HG02642 (cell line): ENCODE data around the gene TTLL11.

Source experiments
- ATAC-seq: cut with Tn5 transposase; IDR thresholded peaks from one replicate; pipeline ENCODE4 v1.9.1; 2021; ENCODE audit warnings: mild to moderate bottlenecking; ENCODE audit not compliant: unreplicated experiment, poor library complexity

Gene TTLL11

DNA sequence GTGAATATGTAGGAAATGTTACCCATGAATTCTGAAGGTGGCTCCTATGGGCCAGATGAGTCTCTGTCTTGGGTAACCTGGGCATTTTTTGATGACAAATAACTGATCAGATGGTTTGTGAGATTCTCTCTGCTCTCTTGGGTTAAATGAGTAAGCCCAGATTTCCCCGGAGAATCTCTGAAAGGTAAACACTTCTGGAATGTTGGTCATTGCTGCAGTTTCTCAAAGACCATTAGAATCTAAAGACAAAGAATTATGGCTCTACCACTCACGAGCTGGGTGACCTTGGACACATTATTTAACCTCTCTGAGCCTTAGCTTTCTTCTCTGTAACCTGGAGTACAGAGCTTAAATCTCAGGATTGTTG, 250.5 kb downstream of the TTLL11 start:
- no peak for ATAC-seq

GRCh38 chr9:121841771-121842611, 251.1 kb downstream of the TTLL11 start:
- no peak for ATAC-seq

GRCh38 chr9:121840838-121841760, 252.0 kb downstream of the TTLL11 start:
- ATAC-seq = no peak

DNA sequence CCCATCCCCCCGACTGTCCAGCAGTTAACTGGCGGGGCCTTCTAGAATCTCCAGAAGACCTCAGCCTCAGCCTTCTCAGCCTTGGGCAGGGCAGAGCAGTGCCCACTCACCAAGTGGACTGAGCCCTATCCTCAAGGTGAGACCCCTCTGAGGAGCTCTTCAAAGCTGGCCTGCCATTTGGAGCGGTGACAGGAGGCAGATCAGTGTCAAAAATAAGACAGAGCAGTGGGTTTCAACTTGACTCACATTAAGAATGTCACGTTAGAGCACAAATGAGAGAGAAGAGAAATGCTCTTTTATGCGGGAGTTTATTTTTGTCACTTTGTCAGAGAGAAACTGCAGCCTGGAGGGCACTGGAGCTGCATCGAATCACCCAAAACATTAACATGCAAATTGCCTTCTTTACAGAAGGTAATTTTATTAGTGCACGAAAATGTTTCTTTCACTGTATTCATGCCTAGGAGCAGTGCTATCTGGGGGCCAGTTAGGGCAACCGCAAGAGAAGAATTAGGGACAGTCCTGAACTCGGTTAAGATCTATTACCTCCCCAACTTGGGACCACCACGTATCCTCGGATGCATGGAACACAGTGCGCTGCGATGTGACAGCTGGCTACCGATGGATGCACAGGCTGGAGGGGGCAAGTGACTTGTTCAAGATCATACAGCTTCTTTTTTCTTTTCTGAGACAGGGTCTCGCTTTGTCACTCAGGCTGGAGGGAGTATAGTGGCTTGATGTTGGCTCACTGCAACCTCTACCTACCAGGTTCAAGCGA, 253.2 kb downstream of the TTLL11 start:
- ATAC-seq = no peak

DNA sequence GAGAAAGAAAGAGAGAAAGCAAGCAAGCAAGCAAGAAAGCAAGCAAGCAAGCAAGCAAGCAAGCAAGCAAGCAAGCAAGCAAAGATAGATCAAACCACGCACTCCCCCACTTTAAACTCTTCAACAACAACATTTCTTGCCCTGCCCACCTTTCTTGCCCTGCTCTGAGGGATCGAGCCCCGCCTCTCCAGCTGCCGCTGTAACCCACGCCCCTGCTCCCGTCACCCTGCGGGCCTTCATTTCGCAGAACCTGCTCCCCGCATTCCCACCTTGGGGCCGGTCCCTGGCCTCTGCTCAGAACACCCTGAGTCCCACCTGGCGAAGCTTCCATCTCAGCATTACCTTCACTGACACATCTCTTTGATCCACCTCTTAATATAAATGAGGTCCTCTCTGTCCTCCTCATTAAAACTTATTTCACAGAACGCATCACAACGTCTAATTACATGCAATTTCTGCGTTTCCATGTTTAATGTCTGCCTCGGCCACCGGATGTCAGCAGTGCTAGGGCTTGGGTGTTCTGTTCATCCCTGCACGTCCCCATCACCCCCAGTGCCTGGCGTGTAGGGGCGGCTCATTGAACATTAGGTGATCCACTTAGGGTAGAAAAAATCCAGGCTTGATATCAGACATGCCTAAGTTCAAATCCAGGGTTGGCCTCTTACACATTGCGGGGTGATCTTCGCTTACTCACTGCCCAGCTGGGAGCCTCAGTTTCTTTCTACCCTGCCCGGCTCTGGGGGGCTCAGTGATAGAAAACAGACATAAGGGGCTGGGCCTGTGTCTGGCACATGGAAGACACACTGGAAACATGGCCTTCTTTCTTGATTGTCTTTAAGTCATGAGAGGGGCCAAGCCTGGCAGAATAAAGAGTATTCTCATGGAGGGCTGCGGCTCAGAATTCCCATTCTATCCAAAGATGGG, 254.1 kb downstream of the TTLL11 start:
- ATAC-seq = no peak

DNA sequence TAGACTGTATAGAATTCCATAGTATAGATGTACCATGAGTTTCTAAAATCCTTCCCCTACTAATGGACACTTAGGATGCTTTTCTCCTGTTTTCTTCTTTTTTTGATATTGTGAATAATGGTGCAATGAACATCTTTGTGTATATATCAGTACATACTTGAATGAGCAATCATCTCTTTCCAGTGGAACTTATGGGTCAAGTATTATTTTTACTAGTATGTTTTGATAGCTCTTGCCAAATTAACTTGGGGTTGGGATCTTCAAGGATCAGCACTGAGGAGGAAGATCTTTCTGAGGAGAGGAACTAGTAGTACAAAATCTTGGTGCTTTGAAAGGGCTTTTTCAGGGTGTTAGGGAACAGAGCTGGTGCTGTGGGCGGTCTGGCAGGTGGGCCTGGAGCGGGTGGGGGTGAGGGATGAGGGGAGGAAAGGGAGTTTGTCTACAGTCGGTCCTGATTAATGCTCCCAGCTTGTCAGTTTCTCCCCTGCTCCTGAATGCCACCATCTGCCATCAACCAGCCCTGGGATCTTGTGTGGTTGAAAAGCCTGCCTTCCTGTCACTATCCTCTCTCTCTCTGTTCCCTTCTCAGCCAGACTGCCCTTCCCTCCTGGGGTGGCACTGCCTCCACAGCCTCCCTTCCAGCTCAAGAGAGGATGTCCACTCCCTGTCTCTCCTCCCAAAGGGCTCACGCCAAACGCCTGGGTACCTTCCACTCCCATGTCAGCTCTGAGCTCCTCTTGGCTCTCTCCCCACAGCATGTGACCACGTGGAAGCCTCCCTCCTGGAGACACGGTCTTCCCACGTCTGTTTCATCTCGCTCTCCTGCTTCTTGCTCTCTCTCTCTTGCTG, 255.8 kb downstream of the TTLL11 start:
- ATAC-seq = no peak

GRCh38 chr9:121836366-121836885, 256.7 kb downstream of the TTLL11 start:
- ATAC-seq = no peak

GRCh38 chr9:121835587-121836365, 257.3 kb downstream of the TTLL11 start:
- no peak for ATAC-seq

DNA sequence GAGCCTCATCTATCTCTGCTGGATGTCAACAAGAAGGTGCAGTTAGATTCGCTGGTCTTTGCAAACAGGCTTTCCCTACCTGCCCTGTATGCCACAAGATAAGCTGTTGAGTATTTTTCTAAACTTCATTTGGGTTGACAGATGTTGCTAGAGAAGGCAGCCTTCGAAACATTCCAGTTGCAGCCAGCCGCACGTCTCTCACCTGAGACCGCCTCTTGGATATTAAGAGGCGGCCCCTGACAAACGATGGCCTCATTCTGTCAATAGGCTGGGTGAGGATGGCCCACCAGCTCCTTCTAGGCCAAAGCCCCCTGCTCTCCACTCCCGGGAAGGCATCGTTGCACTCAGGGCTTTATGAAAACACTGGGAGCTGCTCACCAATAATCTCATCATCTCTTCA, 260.0 kb downstream of the TTLL11 start:
- ATAC-seq = no peak

GRCh38 chr9:121831869-121832268, 261.2 kb downstream of the TTLL11 start:
- ATAC-seq = no peak

GRCh38 chr9:121830441-121831140, 262.5 kb downstream of the TTLL11 start:
- ATAC-seq = no peak

- no peak for ATAC-seq
These were observed 265.7 kb downstream of the TTLL11 start for GRCh38 chr9:121827251-121827967.

GRCh38 chr9:121826711-121827110, 266.4 kb downstream of the TTLL11 start:
- no peak for ATAC-seq

- no peak for ATAC-seq
These were observed 267.9 kb downstream of the TTLL11 start for GRCh38 chr9:121825031-121825691.

DNA sequence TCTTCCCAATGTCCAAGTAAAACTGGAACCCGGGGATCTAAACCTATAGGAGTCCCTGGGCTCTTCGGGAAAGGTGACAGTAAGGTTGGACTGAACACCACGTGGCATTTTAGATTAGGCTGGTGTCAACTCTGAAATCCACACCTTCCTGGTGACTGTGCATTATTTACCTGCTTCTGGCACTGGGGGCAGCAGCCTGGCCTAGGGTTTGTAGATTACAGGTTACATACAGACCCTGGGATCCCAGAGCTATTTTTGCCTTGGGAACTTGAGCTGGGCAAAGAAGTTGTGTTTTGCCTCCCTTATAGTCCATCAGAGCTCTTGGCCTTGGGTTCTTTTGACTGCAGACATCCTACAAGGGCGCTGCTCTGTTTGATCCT, 268.5 kb downstream of the TTLL11 start:
- no peak for ATAC-seq
